AG04450 (cell line): Measurements from ENCODE around the gene PHAF1. TPM values are rescaled to one million over a fixed set of nuclear protein-coding genes. Genes with fewer than 3 reads are reported as not detected.
A peak's percentile ranks its signal among the peaks of the same experiment; 100 is the strongest.

ENCODE experiments used
- CTCF ChIA-PET: fragments of 300-600, 350-600 bp; formaldehyde crosslinking; extraction: SDS; loops from one replicate; lab custom pipeline; 2022; ENCODE audit warnings: antibody characterized with exemption, inconsistent platforms; lab: Charles Lee
- POLR2A ChIA-PET: fragments of 350-600 bp; formaldehyde crosslinking; extraction: SDS; loops from one replicate; lab custom pipeline; 2021; ENCODE audit warnings: antibody characterized with exemption, inconsistent platforms; lab: Yijun Ruan, JAX
- DNase-seq: peaks from one replicate; pipeline ENCODE4 v3.0.0-alpha.2; 2011; ENCODE audit warnings: low read depth, low spot score
- H3K27ac ChIP-seq: one replicate; pipeline ENCODE4 v1.5.1; 2012; ENCODE audit warnings: low read depth, low read length, control low read depth
- H3K27me3 ChIP-seq: one replicate; pipeline ENCODE4 v1.6.0; 2012; ENCODE audit warnings: low read length; ENCODE audit not compliant: control insufficient read depth, insufficient read depth
- H3K4me3 ChIP-seq: 2 replicates; pipeline ENCODE4 v1.5.1; 2011; ENCODE audit warnings: mild to moderate bottlenecking, low read depth, low read length, control low read depth
- H3K9me3 ChIP-seq: 2 replicates; pipeline ENCODE4 v1.5.1; 2012; ENCODE audit warnings: low read length; ENCODE audit not compliant: control insufficient read depth, insufficient read depth
- polyA plus RNA-seq: library from polyadenylated mRNA; depleted of rRNA; stranded (reverse); fragments of >200 nt; gene quantifications from 2 replicates; pipeline ENCODE4 v1.2.3, GENCODE V29; 2011
- TF ChIP-seq, protein P1 (sequence below): IDR thresholded peaks from 2 replicates; pipeline ENCODE4 v1.5.1; 2011; ENCODE audit warnings: low read depth, low read length, control low read depth, inconsistent platforms

PHAF1 gene
- polyA plus RNA-seq, 1 experiment: 26.1 TPM

GRCh38 chr16:67108931-67109406 is 772 bp upstream of the PHAF1 start:
- no peak for DNase-seq
- ChIA-PET CTCF (no interaction called here), POLR2A (no interaction called here)
- Histone ChIP-seq H3K27me3 (no peaks in the 10 kb centered on the region), H3K27ac (peak overlapping the region; percentile 68), H3K9me3 (no peaks in the 10 kb centered on the region; the same call in 1 of the 2 replicates), H3K4me3 (peak overlapping the region; percentile 88; the same call in 1 of the 2 replicates)
- TF ChIP-seq, protein P1, sequence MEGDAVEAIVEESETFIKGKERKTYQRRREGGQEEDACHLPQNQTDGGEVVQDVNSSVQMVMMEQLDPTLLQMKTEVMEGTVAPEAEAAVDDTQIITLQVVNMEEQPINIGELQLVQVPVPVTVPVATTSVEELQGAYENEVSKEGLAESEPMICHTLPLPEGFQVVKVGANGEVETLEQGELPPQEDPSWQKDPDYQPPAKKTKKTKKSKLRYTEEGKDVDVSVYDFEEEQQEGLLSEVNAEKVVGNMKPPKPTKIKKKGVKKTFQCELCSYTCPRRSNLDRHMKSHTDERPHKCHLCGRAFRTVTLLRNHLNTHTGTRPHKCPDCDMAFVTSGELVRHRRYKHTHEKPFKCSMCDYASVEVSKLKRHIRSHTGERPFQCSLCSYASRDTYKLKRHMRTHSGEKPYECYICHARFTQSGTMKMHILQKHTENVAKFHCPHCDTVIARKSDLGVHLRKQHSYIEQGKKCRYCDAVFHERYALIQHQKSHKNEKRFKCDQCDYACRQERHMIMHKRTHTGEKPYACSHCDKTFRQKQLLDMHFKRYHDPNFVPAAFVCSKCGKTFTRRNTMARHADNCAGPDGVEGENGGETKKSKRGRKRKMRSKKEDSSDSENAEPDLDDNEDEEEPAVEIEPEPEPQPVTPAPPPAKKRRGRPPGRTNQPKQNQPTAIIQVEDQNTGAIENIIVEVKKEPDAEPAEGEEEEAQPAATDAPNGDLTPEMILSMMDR: no peak

DNA sequence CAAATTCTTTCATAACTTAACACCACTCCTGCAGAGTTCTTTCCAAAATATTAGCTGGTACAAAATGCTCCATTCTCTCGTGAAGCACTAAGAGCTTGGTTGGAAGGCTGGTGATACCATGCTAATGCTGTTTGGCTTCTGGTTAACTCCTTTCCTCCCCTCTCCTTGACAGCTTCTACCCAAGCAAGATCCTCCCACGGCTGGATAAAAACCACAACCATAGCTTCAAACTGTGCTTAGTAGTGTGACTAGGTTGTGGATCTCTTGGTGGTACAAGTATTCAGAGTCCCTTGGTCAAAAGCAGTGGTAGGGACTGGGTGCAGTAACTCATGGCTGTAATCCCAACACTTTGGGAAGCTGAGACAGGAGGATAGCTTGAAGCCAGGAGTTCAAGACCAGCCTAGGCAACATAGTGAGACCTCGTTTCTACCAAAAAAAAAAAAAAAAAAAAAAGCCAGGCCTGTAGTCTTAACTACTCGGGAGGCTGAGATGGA is 2.3 kb downstream of the PHAF1 start:
- no peak for DNase-seq
- TF ChIP-seq, protein P1: no peak
- ChIA-PET POLR2A (no interaction called here), CTCF (interaction anchor here (0.6 to 3.2 kb wide), 4 partner anchors 43 to 402 kb away, joined by 3 to 12 read pairs (median 6); no protein-coding TSS in a partner anchor)
- H3K4me3 ChIP-seq: no peak overlapping the region
- H3K27me3 ChIP-seq: no peaks in the 10 kb centered on the region
- H3K27ac ChIP-seq: no peak overlapping the region
- H3K9me3 ChIP-seq: no peaks in the 10 kb centered on the region; the same call in 1 of the 2 replicates

- no peak for DNase-seq
- H3K9me3 ChIP-seq: no peaks in the 10 kb centered on the region; the same call in 1 of the 2 replicates
- H3K27me3 ChIP-seq: no peaks in the 10 kb centered on the region
- H3K4me3 ChIP-seq: no peak overlapping the region
- H3K27ac ChIP-seq: no peak overlapping the region
- TF ChIP-seq, protein P1: no peak
- ChIA-PET POLR2A (no interaction called here), CTCF (interaction anchor here (0.5 to 3.2 kb wide), 4 partner anchors 10 to 245 kb away, joined by 3 to 12 read pairs (median 4); no protein-coding TSS in a partner anchor)
Observed at GRCh38 chr16:67112591-67113399, 3.1 kb downstream of the PHAF1 start.

GRCh38 chr16:67114793-67115192 is 5.1 kb downstream of the PHAF1 start:
- CTCF ChIA-PET: interaction anchor here (0.7 to 2.5 kb wide), 3 partner anchors 14 to 162 kb away, joined by 3 to 10 read pairs (median 6); no protein-coding TSS in a partner anchor
- H3K27ac ChIP-seq: no peak overlapping the region

More at GRCh38 chr16:67114793-67115192, 5.1 kb downstream of the PHAF1 start:
- DNase-seq: no peak
- Histone ChIP-seq H3K4me3 (no peak overlapping the region), H3K27me3 (no peaks in the 10 kb centered on the region), H3K9me3 (no peaks in the 10 kb centered on the region; the same call in 1 of the 2 replicates)
- TF ChIP-seq, protein P1: no peak
- POLR2A ChIA-PET: no interaction called here
